Liver (tissue), 9 donors: ENCODE measurements around the gene DMWD. TPM values are rescaled to one million over a fixed set of nuclear protein-coding genes. Genes with fewer than 3 reads are reported as not detected.
A peak's percentile ranks its signal among the peaks of the same experiment; 100 is the strongest.

ENCODE experiments used
- DNase-seq: peaks from one replicate; pipeline ENCODE4 v3.0.0-alpha.2; 2017; ENCODE audit warnings: low spot score
- H3K27ac ChIP-seq, 2 donors: one replicate each; pipeline ENCODE4 v1.7.0; 2013; ENCODE audit warnings: inconsistent platforms in 2 of 2, low read length in 2 of 2, control low read depth in 1 of 2, low read depth in 1 of 2, mild to moderate bottlenecking in 1 of 2
- H3K27me3 ChIP-seq, 4 donors: one replicate each; pipeline versions ENCODE4 v1.6.1 to v1.7.0; 2013; ENCODE audit warnings: low read length in 3 of 4, inconsistent platforms in 1 of 4, mild to moderate bottlenecking in 1 of 4, moderate library complexity in 1 of 4; ENCODE audit not compliant: control insufficient read depth in 4 of 4, insufficient read depth in 4 of 4
- H3K36me3 ChIP-seq, 4 donors: one replicate each; pipeline versions ENCODE4 v1.6.1 to v1.7.0; 2013; ENCODE audit warnings: low read length in 3 of 4, mild to moderate bottlenecking in 3 of 4, low read depth in 1 of 4, moderate library complexity in 1 of 4; ENCODE audit not compliant: control insufficient read depth in 4 of 4, insufficient read depth in 3 of 4
- H3K4me1 ChIP-seq, 4 donors: one replicate each; pipeline versions ENCODE4 v1.6.1 to v1.7.0; 2013; ENCODE audit warnings: low read length in 3 of 4, mild to moderate bottlenecking in 3 of 4, moderate library complexity in 1 of 4; ENCODE audit not compliant: control insufficient read depth in 4 of 4, insufficient read depth in 4 of 4
- H3K4me3 ChIP-seq, 3 donors: one replicate each; pipeline versions ENCODE4 v1.6.1 to v1.7.0; 2013; ENCODE audit warnings: low read length in 3 of 3, control low read depth in 1 of 3, low read depth in 1 of 3, mild to moderate bottlenecking in 1 of 3
- H3K9ac ChIP-seq, 2 donors: one replicate each; pipeline ENCODE4 v1.7.0; 2013; ENCODE audit warnings: low read length in 2 of 2, mild to moderate bottlenecking in 2 of 2, moderate library complexity in 2 of 2, control low read depth in 1 of 2, low read depth in 1 of 2
- H3K9me3 ChIP-seq, 4 donors: one replicate each; pipeline versions ENCODE4 v1.6.1 to v1.7.0; 2013; ENCODE audit warnings: low read length in 3 of 4; ENCODE audit not compliant: control insufficient read depth in 4 of 4
- EGR1 ChIP-seq, 2 donors: IDR thresholded peaks; 2 replicates each; pipeline ENCODE4 v1.6.1; 2016 to 2018; ENCODE audit warnings: antibody characterized with exemption in 2 of 2, low read depth in 2 of 2
- FOXA1 ChIP-seq: IDR thresholded peaks from 2 replicates; pipeline ENCODE4 v1.6.1; 2016; ENCODE audit warnings: antibody characterized with exemption
- FOXA2 ChIP-seq: IDR thresholded peaks from 2 replicates; pipeline ENCODE4 v1.6.1; 2016; ENCODE audit warnings: antibody characterized with exemption
- HNF4A ChIP-seq, 2 donors: conservative IDR thresholded peaks; 2 replicates each; pipeline ENCODE4 v1.6.1; 2016; ENCODE audit warnings: antibody characterized with exemption in 2 of 2, mild to moderate bottlenecking in 2 of 2
- NR2F2 ChIP-seq: IDR thresholded peaks from 2 replicates; pipeline ENCODE4 v1.6.1; 2016; ENCODE audit warnings: antibody characterized with exemption
- RAD21 ChIP-seq, 2 donors: IDR thresholded peaks; 2 replicates each; pipeline ENCODE4 v1.6.1; 2016; ENCODE audit warnings: antibody characterized with exemption in 2 of 2, mild to moderate bottlenecking in 2 of 2
- RXRA ChIP-seq, 2 donors: IDR thresholded peaks; 2 replicates each; pipeline ENCODE4 v1.6.1; 2017 to 2018; ENCODE audit warnings: antibody characterized with exemption in 2 of 2, mild to moderate bottlenecking in 1 of 2
- SP1 ChIP-seq: IDR thresholded peaks from 2 replicates; pipeline ENCODE4 v1.6.1; 2018; ENCODE audit warnings: antibody characterized with exemption, mild to moderate bottlenecking
- YY1 ChIP-seq: IDR thresholded peaks from 2 replicates; pipeline ENCODE4 v1.6.1; 2016; ENCODE audit warnings: antibody characterized with exemption, mild to moderate bottlenecking
- WGBS: extraction: QIAGEN DNeasy Blood & Tissue Kit; methylation state at CpG from one replicate; pipeline ENCODE4 v1.1.7; 2013; 5-methylcytosine and 5-hydroxymethylcytosine counted together
- polyA plus RNA-seq, 2 donors: library from polyadenylated mRNA; stranded (reverse) in 1 of 2; unstranded in 1 of 2; fragments of 200-250 nt in 1 of 2; fragments of >200 nt in 1 of 2; fragmentation: Nextera tagmentation in 1 of 2; extraction: Ambion mirVana in 1 of 2; gene quantifications; one replicate each; pipeline versions ENCODE4 v1.2.1 to v1.2.3, GENCODE V29; 2013 to 2015
- total RNA-seq, 2 donors: library from RNA; depleted of rRNA; stranded (reverse); fragments of >200 nt; gene quantifications; one replicate each; pipeline ENCODE4 v1.2.3, GENCODE V29; 2014
- TF ChIP-seq, protein P1 (sequence below): IDR thresholded peaks from 2 replicates; pipeline ENCODE4 v1.6.1; 2016; ENCODE audit warnings: antibody characterized with exemption
- TF ChIP-seq, protein P2 (sequence below): IDR thresholded peaks from 2 replicates; pipeline ENCODE4 v1.6.1; 2016; ENCODE audit warnings: antibody characterized with exemption
- TF ChIP-seq, protein P3 (sequence below): IDR thresholded peaks from 2 replicates; pipeline ENCODE4 v1.6.1; 2016; ENCODE audit warnings: antibody characterized with exemption
- donor health status: healthy.
- donor health status: healthy.
- donor health status: healthy.
- donor health status: healthy.
- donor health status: healthy.

Gene DMWD
- total and polyA plus RNA-seq, 4 donors = 3.7 to 14.6 (median 8.9) TPM

DNA sequence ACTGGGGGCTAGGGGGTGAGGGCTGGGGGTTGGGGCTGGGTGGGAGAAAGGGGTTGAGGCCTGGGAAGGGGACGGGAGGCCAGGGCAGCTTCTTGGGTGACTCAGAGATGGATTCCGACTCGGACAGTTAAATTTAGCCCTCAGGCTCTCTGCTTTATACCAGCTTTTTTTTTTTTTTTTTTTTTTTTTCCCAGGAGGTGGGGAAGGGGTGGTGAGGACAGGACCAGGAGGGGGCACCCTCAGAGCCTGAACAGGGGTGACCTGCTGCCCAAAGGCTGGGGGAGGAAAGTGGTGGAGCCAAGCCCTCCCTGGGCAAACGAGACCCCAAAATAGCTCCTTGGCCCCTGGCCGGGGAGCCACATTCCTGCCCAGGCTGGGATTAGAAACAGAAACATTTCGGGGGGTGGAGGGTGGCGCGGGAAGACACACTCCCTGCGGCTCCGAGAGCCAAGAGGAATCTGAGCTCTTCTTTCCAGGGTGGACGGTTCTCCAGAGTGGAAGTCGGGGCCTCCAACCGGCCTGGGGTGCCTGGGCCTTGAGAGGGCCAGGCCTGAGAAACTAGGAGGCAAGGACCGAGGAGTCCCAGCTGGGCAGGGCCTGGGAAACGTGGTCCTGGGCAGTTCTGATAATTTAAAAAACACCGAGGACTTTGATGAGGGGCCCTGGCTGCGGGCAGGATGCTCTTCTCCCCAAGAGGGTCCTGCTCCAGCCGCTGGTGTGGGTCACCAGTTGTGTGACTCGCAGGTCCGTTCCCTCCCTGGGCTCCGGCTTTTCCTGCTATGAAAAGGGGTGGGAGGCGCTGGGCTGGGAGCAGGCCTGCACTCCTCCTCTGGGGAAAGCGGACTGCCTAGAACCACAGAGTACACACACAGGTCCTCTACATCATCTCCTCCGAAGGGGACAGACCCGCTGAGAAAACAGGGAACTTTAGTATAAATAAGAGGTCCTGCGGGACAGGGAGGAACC, 9.5 kb downstream of the DMWD start:
- WGBS = 88% methylated on average over 26 of the region's 26 CpGs
- Histone ChIP-seq H3K9ac (no peak overlapping the region), H3K27me3 (no peaks in the 10 kb centered on the region), H3K36me3 (peaks cover 0 to 15% (median 3%) of the 10 kb centered on the region in 4 donors), H3K9me3 (no peaks in the 10 kb centered on the region), H3K4me1 (peaks cover 3 to 17% (median 8%) of the 10 kb centered on the region in 4 donors), H3K27ac (peak overlapping the region; percentile 50 to 61), H3K4me3 (no peak overlapping the region)
- DNase-seq = no peak
- no peak for TF ChIP-seq EGR1 (IDR thresholded peaks at IDR 0.05; ENCODE audit: low read depth in 2 of 2)
- TF ChIP-seq, protein P1, sequence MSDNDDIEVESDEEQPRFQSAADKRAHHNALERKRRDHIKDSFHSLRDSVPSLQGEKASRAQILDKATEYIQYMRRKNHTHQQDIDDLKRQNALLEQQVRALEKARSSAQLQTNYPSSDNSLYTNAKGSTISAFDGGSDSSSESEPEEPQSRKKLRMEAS = no peak
- no peak for TF ChIP-seq FOXA1
- TF ChIP-seq RAD21 (IDR thresholded peaks at IDR 0.05) = no peak

DNA sequence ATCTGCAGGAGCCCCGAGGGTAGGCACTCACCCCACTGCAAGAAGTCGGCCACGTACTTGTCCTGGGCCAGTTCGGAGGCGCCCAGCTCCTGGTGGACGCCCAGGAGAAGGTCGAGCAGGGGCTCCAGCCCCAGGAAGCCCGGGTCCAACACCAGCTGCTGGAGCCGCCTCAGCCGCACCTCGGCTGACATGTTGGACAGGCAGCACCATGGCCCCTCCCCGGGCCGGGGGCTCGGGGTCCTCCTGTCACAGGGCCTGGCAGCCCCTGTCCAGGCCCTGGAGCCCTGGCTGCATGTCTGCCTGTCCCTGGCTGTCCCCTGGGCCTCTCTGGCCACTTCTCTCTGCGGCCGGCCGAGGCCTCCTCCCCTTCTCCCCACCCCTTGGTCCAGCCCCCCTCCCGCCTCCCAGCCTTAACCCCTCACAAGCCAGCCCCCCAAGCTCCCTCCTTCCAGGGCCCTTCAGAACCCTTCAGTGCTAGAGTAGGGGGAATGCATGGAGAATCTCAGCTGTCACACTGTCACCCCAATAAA, 10.4 kb downstream of the DMWD start, which contains the start of gene DMPK:
DMPK (minus strand) TSS at position 329 of the 530 bp plus-strand sequence; CDS start at position 191, 138 bp downstream.
- Histone ChIP-seq H3K36me3 (peaks cover 0 to 13% (median 3%) of the 10 kb centered on the region in 4 donors), H3K9me3 (no peaks in the 10 kb centered on the region), H3K27me3 (no peaks in the 10 kb centered on the region), H3K4me1 (peaks cover 3 to 17% (median 8%) of the 10 kb centered on the region in 4 donors), H3K4me3 (peak within 1 kb of the TSS in 1 of 3 donors; percentile 18), H3K9ac (no peak within 1 kb of the TSS), H3K27ac (peak within 1 kb of the TSS; percentile 50 to 61)
- no peak for TF ChIP-seq HNF4A (conservative IDR thresholded peaks at IDR 0.05)
- TF ChIP-seq, protein P2, sequence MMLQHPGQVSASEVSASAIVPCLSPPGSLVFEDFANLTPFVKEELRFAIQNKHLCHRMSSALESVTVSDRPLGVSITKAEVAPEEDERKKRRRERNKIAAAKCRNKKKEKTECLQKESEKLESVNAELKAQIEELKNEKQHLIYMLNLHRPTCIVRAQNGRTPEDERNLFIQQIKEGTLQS = no peak
- TF ChIP-seq FOXA2 = no peak
- no peak for TF ChIP-seq SP1
- TF ChIP-seq RXRA (IDR thresholded peaks at IDR 0.05) = no peak
- TF ChIP-seq NR2F2 = no peak
- TF ChIP-seq, protein P1 = no peak
- no peak for TF ChIP-seq EGR1 (IDR thresholded peaks at IDR 0.05; ENCODE audit: low read depth in 2 of 2)
- TF ChIP-seq, protein P3, sequence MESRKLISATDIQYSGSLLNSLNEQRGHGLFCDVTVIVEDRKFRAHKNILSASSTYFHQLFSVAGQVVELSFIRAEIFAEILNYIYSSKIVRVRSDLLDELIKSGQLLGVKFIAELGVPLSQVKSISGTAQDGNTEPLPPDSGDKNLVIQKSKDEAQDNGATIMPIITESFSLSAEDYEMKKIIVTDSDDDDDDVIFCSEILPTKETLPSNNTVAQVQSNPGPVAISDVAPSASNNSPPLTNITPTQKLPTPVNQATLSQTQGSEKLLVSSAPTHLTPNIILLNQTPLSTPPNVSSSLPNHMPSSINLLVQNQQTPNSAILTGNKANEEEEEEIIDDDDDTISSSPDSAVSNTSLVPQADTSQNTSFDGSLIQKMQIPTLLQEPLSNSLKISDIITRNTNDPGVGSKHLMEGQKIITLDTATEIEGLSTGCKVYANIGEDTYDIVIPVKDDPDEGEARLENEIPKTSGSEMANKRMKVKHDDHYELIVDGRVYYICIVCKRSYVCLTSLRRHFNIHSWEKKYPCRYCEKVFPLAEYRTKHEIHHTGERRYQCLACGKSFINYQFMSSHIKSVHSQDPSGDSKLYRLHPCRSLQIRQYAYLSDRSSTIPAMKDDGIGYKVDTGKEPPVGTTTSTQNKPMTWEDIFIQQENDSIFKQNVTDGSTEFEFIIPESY = no peak
- no peak for TF ChIP-seq RAD21 (IDR thresholded peaks at IDR 0.05)
- TF ChIP-seq YY1 = no peak
- WGBS = 41% methylated on average over 18 of the region's 18 CpGs
- peak; percentile 34 for DNase-seq
